HG03378 (cell line): ENCODE data around the gene MAP3K14.
"Not testable (repeated sequence)": the region's sequence is repeated elsewhere in the genome, so short reads cannot be mapped to it uniquely, and the experiment has no call there.

Source experiments
- ATAC-seq: cut with Tn5 transposase; IDR thresholded peaks from one replicate; pipeline ENCODE4 v1.9.1; 2021; ENCODE audit warnings: mild to moderate bottlenecking, moderate library complexity; ENCODE audit not compliant: unreplicated experiment

The MAP3K14 gene

DNA sequence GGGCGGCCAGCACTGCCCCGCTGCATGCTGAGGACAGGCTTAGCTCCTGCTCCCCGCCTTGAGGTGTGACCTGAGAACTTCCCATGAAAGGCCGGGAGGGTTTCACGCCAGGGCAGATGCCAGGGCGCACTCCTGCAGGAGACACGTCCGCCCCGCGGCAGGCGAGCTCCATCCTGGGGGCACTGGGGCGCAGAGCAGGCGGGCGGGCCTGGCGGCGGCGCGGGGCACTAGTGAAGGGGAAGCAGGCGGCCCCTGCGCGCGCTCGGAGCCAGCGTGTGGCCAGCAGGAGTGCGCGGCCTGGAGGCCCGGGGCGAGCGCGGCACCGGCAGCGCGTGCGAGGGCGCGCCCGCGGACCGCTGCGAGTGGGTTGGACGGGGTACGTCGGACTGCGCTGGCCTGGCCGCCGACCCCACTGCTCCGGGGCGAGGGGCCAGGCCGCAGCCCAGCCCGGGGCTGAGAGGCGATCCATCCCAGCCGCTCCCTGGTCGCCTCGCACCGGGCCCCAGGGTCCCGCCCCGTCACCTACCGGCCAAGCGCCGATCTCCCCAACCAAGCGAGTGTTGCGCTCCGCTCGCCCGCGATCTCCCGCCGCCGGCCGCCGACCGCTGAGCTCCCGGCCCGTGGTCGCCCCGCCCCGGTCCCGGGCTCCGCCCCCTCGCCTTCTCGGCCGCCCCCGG, at the start of gene MAP3K14:
TSS of gene MAP3K14 (minus strand) at position 587 of the 677 bp plus-strand sequence. CDS start 26,275 bp downstream, outside the sequence.
- ATAC-seq, result peak; percentile 10

DNA sequence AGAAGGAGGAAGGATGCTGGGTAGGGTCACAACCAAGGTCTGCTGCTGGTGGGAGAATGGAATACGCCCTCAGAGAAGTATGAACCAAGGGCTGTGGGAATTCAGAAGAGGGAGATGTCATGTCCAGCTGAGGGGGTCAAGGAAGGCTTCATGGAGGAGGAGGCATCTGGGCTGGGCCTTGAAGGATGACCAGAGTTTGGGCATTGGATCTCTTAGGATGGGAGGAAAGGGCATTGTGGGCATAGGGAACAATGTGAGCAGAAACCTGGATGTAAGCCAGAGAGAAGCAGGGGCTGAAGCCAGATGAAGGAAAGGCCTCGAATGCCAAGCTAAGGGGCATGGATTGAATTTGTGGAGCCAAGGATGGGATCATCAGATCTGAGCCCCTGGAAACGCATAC, 49.2 kb upstream of the MAP3K14 start:
- no peak for ATAC-seq

DNA sequence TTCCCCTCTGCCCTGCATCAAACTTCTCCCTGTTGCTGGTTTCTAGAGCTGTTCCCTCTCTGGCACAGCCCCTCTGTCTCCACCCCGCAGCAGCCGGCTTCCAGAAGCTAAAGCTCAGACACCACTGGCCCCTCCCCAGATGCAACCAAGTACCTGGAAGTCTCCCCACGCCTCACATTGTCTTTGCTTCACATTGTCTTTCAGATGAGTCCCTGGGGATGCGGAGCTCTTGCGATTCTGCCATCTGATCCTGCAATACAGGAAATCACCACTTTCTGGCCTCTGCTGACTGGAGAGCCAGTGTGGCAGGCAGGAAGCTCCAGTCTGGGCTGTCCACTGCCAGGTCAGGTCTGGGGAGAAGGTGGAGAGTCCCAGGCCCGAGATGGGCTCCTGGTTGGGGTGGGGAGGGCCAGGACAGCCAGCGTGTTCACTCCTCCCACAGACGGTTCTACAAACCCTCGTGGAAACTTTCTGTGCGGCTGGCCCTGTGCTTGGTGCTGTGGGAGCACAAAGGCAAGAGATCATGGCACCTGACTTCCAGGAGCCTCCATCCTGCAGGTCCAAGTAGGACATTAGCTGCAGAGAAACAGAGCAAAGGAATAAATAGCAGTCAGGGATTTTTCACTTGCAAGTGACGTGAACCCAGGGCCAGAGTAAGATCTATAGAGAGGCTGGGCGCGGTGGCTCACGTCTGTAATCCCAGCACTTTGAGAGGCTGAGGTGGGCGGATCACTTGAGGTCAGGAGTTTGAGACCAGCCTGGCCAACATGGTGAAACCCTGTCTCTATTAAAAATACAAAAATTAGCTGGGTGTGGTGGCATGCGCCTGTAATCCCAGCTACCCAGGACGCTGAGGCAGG, 47.9 kb upstream of the MAP3K14 start:
- no peak for ATAC-seq

DNA sequence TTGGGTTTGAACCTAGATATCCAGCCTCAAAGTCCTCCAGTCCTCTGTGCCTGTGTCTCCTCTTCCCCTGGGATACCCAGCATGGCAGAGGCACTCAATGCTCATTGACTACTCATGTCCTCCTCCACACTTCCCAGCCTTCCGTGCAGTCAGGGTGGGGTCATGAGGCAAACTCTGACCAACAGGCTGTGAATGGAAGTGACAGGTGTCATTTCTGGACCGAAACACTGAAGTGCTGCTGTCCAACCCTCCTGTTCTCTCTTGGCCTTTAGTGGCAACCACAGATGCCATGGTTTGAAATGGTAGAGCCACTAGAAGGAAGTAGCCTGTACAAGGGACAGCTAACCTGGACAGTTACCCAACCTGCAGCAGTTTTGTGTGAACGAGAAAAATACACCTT, 46.7 kb upstream of the MAP3K14 start:
- no peak for ATAC-seq

DNA sequence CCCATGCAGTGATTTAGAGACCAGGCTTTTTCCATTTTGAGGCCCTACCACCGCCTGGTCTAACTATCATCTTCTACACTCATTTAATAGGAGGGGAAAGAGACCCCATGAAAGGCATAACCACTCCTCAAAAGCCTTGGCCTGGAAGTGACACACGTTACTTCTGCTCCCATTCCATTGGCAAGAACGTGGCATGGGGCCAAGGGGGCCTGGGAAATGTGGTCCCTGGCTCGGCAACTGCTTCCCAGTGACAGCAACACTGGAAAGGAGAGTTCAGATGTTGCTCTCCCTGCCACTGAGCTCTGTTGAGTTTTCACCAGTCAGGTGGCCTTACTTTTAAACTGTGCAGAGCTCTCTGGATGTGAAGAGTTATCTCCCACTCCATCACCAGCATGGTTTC, 45.2 kb upstream of the MAP3K14 start:
- no peak for ATAC-seq

DNA sequence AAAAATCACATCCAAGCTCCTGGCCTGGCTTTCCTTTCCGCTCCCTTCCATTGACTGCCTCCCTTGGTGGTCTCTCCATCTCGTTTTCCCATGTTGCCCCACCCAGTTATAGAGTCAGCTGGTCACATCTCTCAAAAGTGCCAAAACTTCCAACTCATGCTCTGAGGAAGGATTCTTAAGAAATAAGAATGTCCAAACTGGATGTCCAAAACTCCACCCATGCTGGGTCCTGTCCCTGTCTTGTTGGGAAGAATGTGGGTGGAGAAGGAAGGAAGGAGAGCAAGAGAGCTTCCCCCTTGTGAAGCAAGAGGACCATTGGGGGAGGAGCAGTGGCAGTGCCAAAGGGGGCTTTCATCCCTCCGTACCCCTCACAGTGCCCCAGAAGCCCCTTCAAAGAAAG, 44.6 kb upstream of the MAP3K14 start:
- ATAC-seq, result no peak

DNA sequence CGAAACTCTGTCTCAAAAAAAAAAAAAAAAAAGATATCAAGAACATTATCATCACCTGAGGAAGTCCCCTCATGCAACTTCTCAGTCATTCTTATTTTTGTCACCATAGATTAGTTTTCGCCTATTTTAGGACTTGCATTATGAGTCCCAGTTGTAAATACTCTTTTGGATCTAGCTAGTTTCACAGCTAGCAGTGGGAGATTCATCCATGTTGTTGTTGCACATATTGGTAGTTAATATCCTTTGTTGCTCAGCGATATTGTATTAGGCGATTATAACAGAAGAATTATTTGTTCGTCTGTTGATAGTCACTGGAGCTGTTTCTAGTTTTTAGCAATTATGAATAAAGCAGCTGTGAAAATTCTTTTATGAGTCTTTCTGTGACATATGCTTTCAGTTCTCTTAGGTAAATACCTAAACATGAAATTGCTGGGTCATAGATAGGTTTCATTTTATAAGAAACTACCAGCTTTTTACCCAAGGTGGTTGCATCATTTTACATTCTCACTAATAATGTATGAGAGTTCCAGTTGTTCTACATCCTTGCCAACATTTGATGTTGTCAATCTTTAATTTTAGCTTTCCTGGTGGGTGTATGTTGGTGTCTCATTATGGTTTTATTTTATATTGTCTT, 40.7 kb upstream of the MAP3K14 start:
- no peak for ATAC-seq

DNA sequence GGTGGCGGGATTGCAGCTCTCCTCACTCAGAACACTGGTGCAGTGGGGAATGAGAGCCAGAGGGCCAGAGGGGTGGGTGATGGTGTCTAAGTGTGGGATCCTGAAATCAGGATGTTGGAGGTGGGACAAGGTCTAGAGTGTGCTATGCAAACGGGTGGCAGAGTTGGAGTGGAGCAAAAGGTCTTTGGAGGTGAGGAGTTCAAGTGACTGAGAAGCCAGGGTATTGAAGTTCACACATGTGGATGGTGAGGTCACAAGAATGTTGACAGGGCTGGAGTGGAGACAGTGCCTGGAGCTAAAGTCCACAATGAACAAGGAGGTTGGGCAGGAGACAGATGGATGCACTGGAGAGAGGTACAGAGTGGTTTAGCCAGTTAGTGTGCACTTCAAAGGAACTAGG, 38.3 kb upstream of the MAP3K14 start:
- ATAC-seq, result no peak

DNA sequence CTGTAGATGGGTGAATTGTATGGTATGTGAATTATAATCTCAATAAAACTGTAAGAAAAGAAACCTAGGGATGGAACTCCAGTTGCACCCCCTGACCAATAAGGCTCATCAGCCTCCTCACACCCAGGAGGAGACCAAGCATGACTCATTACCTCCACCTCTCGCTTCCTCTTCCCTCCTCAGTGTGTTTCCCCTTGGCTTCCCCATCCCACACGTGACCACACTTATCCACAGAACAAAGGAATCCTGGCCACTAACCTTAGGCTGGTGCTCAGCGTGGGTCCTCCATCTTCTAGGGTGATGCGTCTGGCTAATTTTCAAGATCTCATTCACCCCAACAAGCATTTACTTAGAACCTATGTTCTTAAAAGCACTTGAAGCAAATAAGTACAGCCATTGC, 36.2 kb upstream of the MAP3K14 start:
- no peak for ATAC-seq

DNA sequence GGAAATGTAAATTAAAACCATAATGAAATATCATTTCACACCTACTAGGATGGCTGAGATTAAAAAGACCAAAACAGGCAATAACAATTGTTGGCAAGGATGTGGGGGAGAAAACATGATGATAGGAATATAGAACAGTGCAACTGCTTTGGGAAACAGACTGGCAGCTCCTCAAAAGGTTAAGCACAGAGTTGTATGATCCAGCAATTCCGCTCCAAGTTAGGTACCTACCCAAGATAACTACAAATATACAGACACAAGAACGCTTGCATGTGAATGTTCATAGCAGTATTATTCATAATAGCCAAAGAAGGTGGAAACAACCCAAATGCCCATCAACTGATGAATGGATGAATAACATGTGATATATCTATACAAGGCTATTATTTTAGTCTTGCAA, 35.0 kb upstream of the MAP3K14 start:
- no peak for ATAC-seq

DNA sequence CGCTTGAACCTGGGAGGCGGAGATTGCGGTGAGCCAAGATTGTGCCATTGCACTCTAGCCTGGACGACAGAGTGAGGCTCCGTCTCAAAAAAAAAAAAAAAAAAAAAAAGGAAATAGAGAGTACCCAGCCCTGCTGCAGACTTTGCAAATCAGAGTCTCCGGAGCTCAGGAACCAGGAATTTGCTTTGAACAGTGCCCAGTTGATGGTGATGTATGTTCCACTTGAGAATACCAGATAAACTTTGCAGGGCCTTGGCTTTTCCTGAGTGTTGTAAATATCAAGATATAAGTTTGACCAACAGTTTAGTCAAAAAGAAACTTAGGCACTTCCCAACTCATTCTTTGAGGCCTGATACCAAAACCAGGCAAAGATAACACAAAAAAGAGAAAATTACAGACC, 30.6 kb upstream of the MAP3K14 start:
- no peak for ATAC-seq

DNA sequence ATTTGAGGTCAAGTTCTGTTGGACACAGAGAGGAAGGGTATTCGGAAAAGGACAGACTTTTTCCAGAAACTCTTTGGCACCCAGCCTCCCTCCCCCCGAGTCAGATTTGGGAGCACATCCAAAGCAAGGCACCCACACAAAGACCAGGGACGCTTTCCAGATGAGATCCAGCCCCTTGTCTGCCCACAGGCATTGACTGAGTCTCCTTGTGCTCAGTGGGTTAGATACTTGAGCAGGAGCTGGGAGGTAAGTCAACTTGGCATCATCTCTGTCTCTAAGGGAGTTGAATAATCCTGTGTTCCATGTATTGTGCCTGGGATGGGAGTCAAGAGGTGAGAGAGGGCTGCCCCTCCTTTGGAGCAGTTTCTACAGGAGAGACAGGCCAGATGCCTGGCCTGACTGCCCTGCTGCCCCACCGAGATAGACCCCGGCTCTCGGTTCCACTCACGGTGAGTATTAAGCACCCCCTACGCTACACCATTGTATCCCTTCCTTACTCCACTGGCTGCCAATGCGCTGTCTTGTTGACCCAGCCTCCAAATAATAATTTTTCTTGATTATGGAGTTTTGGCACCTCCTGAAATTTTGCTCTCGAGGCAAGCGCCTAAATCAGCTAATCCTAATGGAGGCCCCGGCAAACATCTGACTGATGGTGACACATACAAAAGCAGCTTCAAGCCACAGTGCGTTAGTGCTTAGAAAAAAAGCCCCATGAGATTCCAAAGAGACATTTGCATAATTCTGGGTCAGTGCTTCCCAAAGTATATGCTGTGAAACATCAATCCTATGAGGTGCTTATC, 29.6 kb upstream of the MAP3K14 start:
- ATAC-seq, result no peak

DNA sequence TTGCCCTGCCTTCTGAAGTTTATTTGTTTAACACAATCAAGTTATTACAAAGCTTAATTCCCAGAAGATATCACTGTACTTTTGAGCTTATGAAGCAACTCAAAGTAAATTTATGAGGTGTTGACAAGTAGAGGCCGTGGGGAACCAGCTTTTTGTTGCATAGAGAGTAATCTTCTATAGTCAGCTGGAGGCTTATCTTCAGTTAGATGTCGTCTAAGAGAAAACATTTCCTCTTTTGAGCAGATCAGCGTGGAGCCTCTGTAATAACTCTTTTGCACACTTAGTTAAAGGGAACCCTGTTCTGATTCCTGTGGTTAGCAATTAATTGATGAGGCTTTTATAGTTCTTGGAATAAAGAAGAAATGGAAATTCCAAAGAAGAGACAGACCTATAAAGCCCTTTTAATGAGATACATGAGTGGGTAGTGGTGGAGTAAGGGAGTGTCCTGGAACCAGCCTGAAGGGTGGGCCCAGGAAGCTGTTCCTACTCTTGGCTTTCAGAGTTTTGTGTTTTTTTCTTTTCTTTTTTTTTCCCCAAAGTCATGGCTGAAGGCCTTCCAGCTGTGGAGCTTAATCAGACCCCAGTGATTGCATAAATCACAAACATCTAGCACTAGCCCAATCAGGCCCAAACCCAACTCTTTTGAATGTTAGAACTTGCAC, 28.9 kb upstream of the MAP3K14 start:
- ATAC-seq, result no peak

DNA sequence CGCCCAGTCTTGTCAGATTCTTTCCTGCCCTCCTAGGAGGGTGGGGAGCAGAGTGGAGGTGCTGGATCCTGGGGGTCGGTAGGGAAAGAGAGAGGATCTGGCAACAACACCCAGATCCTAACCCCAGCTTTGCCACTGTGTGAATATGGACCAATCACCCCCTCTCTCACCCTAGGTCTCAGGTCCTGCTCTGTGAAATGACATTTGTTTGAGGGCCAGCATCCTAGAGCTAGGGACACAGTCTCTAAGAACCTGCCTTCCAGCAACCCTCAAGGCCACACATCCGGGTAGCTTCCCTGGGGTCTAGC, 28.4 kb upstream of the MAP3K14 start:
- ATAC-seq, result no peak

DNA sequence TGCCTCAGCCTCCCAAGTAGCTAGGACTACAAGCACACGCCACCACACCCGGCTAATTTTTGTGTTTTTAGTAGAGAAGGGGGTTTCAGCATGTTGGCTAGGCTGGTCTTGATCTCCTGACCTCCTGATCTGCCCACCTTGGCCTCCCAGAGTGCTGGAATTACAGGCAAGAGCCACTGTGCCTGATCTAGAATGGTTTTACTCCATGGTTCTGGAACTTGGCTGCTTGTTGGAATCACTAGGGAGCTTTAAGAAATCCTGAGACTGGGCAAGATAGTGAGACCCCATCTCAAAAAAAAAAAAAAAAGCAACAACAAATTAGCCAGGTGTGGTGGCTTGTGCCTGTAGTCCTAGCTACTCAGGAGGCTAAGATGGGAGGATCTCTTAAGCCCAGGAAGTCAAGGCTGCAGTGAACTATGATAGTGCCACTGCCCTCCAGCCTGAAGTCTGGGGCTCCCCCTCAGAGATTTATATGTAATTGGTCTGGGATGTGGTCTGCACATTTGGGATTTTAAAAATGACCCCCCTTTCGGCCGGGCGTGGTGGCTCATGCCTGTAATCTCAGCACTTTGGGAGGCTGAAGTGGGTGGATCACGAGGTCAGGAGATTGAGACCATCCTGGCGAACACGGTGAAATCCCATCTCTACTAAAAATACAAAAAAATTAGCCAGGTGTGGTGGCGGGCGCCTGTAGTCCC, 27.3 kb upstream of the MAP3K14 start:
- ATAC-seq, result not testable (repeated sequence)

DNA sequence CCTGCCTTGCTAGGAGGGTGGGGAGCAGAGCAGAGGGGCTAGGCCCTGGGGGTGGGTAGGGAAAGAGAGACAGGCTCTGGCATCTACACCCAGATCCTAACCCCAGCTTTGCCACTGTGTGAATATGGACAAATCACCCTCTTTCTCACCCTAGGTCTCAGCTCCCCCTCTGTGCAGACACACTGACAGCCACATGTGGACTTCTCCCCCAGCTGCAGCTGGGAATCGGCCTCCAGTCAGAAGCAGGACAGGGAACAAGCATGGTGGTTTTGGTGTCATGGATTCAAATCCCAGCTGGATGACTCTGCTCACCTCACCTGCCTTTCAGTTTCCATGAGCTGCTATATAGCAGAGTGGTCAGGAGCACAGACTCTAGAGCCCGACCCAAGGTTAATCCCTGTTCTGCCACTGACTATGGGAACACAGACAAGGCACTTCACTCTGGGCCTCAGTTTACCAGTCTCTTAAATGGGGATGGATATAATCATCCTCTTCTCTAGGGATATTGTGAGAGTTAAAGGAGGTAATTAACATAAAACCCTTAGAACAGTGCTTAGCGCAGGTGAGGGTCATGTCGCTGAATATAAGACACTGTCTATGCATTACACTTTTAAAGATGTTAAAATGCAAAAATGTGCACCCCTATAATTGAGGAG, 26.2 kb upstream of the MAP3K14 start:
- no peak for ATAC-seq

DNA sequence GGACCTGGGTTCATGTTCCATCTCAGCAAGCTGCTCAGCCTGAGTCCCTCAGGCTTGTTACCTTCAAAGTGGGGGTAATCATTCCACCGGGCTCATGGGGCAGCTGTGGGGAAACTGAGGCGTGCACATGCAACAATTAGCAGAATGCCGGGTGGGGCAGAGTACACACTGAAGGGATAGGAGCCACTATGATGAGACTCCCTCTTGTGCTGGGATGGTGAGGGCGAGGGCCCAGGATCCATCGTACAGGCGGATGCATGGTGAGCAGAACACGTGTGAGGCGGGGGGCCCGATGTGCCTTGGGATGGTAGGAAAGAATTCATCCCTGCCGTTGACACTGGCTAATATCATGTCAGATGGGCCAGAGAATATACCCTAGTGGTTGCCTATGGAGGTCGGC, 25.5 kb upstream of the MAP3K14 start:
- ATAC-seq, result no peak

DNA sequence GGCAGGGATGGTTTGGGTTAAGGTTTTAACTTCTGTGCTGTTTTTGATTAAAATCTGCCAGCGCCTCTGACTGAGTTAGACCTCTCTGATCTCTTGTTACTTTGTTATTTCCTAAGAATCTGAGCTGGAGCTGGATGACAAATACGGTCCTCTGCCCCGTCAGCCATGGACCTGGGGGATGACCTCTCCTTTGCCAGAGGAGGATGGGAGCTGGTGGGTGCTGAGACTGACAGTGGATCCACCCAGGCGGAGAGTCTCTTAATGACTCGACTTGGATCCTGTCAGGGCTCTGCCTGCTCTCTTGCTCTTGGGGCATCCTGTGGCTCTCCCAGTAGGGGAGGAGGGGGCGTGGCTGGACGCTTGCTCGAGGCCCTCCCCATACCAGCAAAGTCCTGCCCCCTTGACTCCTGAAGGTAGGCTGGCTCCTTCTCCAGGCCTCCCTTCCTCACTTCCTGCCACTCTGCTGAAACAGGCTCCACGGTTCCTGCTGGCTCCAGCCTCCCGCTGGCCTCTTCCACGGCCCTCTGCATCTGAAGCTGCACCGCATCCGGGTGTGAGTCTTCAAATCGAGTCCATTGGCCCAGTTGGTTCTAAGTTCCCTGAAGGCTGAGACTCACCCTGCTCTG, 24.8 kb upstream of the MAP3K14 start:
- no peak for ATAC-seq
